ENCODE measurements around the gene SCNN1B. TPM values are rescaled to one million over a fixed set of nuclear protein-coding genes. Genes with fewer than 3 reads are reported as not detected.
A peak's percentile ranks its signal among the peaks of the same experiment; 100 is the strongest.

SCNN1B gene
- total RNA-seq, 1 donor = not detected

- Histone ChIP-seq H3K79me2 (ENCODE audit: insufficient read depth, low read length) (no peaks in the 10 kb centered on the region), H4K20me1 (ENCODE audit: insufficient read depth, low read length) (no peaks in the 10 kb centered on the region), H3K4me1 (ENCODE audit: insufficient read depth, low read length) (peaks cover 13% of the 10 kb centered on the region), H3K4me2 (ENCODE audit: insufficient read depth, low read length) (peak overlapping the region; percentile 66), H3K36me3 (ENCODE audit: insufficient read depth, low read length) (no peaks in the 10 kb centered on the region), H3K27ac (ENCODE audit: low read depth, low read length) (peak overlapping the region; percentile 69), H2AFZ (ENCODE audit: low read length) (peak overlapping the region; percentile 30), H3K9me3 (ENCODE audit: low read depth, low read length) (no peaks in the 10 kb centered on the region), H3K27me3 (ENCODE audit: insufficient read depth, low read length) (no peaks in the 10 kb centered on the region), H3K4me3 (ENCODE audit: insufficient read depth, low read length) (peak overlapping the region; percentile 2)
- peak; percentile 74 for DNase-seq (ENCODE audit: insufficient read length, low spot score, missing footprints)
- TF ChIP-seq CTCF (IDR thresholded peaks at IDR 0.05; ENCODE audit: extremely low read depth, low read depth, low read length) = no peak
Measured at GRCh38 chr16:23286131-23286532, 16.0 kb upstream of the SCNN1B start.

- Histone ChIP-seq H3K27me3 (ENCODE audit: insufficient read depth, low read length) (no peaks in the 10 kb centered on the region), H3K36me3 (ENCODE audit: insufficient read depth, low read length) (no peaks in the 10 kb centered on the region), H3K27ac (ENCODE audit: low read depth, low read length) (no peak overlapping the region), H3K4me1 (ENCODE audit: insufficient read depth, low read length) (peaks cover 13% of the 10 kb centered on the region), H3K9me3 (ENCODE audit: low read depth, low read length) (no peaks in the 10 kb centered on the region), H3K4me3 (ENCODE audit: insufficient read depth, low read length) (no peak overlapping the region), H3K79me2 (ENCODE audit: insufficient read depth, low read length) (no peaks in the 10 kb centered on the region), H4K20me1 (ENCODE audit: insufficient read depth, low read length) (no peaks in the 10 kb centered on the region), H3K4me2 (ENCODE audit: insufficient read depth, low read length) (no peak overlapping the region), H2AFZ (ENCODE audit: low read length) (no peak overlapping the region)
- DNase-seq (ENCODE audit: insufficient read length, low spot score, missing footprints) = no peak
- no peak for TF ChIP-seq CTCF (IDR thresholded peaks at IDR 0.05; ENCODE audit: extremely low read depth, low read depth, low read length)
Measured at GRCh38 chr16:23288209-23288608, 13.9 kb upstream of the SCNN1B start.

GRCh38 chr16:23288726-23289512 lies 13.2 kb upstream of the SCNN1B start:
- Histone ChIP-seq H3K27ac (ENCODE audit: low read depth, low read length) (no peak overlapping the region), H3K36me3 (ENCODE audit: insufficient read depth, low read length) (no peaks in the 10 kb centered on the region), H3K79me2 (ENCODE audit: insufficient read depth, low read length) (no peaks in the 10 kb centered on the region), H3K4me3 (ENCODE audit: insufficient read depth, low read length) (no peak overlapping the region), H3K27me3 (ENCODE audit: insufficient read depth, low read length) (no peaks in the 10 kb centered on the region), H3K9me3 (ENCODE audit: low read depth, low read length) (no peaks in the 10 kb centered on the region), H2AFZ (ENCODE audit: low read length) (no peak overlapping the region), H3K4me2 (ENCODE audit: insufficient read depth, low read length) (no peak overlapping the region), H4K20me1 (ENCODE audit: insufficient read depth, low read length) (no peaks in the 10 kb centered on the region), H3K4me1 (ENCODE audit: insufficient read depth, low read length) (peaks cover 13% of the 10 kb centered on the region)
- no peak for TF ChIP-seq CTCF (IDR thresholded peaks at IDR 0.05; ENCODE audit: extremely low read depth, low read depth, low read length)
- no peak for DNase-seq (ENCODE audit: insufficient read length, low spot score, missing footprints)

GRCh38 chr16:23290189-23291062 lies 11.7 kb upstream of the SCNN1B start:
- no peaks in the 10 kb centered on the region for H3K36me3 ChIP-seq (ENCODE audit: insufficient read depth, low read length)
- H2AFZ ChIP-seq (ENCODE audit: low read length) = no peak overlapping the region
- no peak overlapping the region for H3K27ac ChIP-seq (ENCODE audit: low read depth, low read length)
- H4K20me1 ChIP-seq (ENCODE audit: insufficient read depth, low read length) = no peaks in the 10 kb centered on the region
- H3K79me2 ChIP-seq (ENCODE audit: insufficient read depth, low read length) = no peaks in the 10 kb centered on the region
- no peaks in the 10 kb centered on the region for H3K27me3 ChIP-seq (ENCODE audit: insufficient read depth, low read length)
- no peaks in the 10 kb centered on the region for H3K9me3 ChIP-seq (ENCODE audit: low read depth, low read length)
- no peak overlapping the region for H3K4me2 ChIP-seq (ENCODE audit: insufficient read depth, low read length)
- no peak for TF ChIP-seq CTCF (IDR thresholded peaks at IDR 0.05; ENCODE audit: extremely low read depth, low read depth, low read length)
- no peak overlapping the region for H3K4me3 ChIP-seq (ENCODE audit: insufficient read depth, low read length)
- H3K4me1 ChIP-seq (ENCODE audit: insufficient read depth, low read length) = peaks cover 13% of the 10 kb centered on the region
- no peak for DNase-seq (ENCODE audit: insufficient read length, low spot score, missing footprints)

All from osteoblast (primary cell).